CD4-positive, alpha-beta T cell (primary cell): ENCODE measurements around the gene TBL1X. TPM values are rescaled to one million over a fixed set of nuclear protein-coding genes. Genes with fewer than 3 reads are reported as not detected.

ENCODE experiments used
- ATAC-seq: fragments of 200-7000 bp; cut with Tn5 transposase; one replicate; pipeline ENCODE4 v1.10.0; 2022; ENCODE audit warnings: mild to moderate bottlenecking; ENCODE audit not compliant: poor library complexity
- CTCF ChIA-PET: fragments of 350-600 bp; sonication (Branson Sonifier 250); formaldehyde crosslinking; loops from one replicate; lab custom pipeline; 2021; ENCODE audit warnings: antibody characterized with exemption, inconsistent platforms; lab: Charles Lee
- POLR2A ChIA-PET: fragments of 350-600 bp; sonication (Branson Sonifier 250); formaldehyde crosslinking; loops from one replicate; lab custom pipeline; 2021; ENCODE audit warnings: antibody characterized with exemption, inconsistent platforms; lab: Charles Lee
- DNase-seq, 14 experiments: peaks; one replicate each; pipeline ENCODE4 v3.0.0-alpha.2; 2013 to 2020; ENCODE audit warnings: mixed read lengths in 2 of 14
- H3K27ac ChIP-seq, 2 donors: one replicate each; pipeline versions ENCODE4 v1.5.1 to v1.7.0; 2013; ENCODE audit warnings: low read length in 2 of 2, low read depth in 1 of 2, mild to moderate bottlenecking in 1 of 2
- H3K27me3 ChIP-seq, 2 experiments: 1 replicate in 1 of 2; 2 replicates in 1 of 2; pipeline versions ENCODE4 v1.6.1 to v1.7.0; 2013; ENCODE audit warnings: low read length in 2 of 2, control low read depth in 1 of 2, mild to moderate bottlenecking in 1 of 2, moderate library complexity in 1 of 2; ENCODE audit not compliant: insufficient read depth in 2 of 2, control insufficient read depth in 1 of 2
- H3K36me3 ChIP-seq: one replicate; pipeline ENCODE4 v1.6.1; 2013; ENCODE audit warnings: low read length, control low read depth; ENCODE audit not compliant: insufficient read depth
- H3K4me1 ChIP-seq: one replicate; pipeline ENCODE4 v1.6.1; 2013; ENCODE audit warnings: low read length, control low read depth; ENCODE audit not compliant: insufficient read depth
- H3K4me3 ChIP-seq: one replicate; pipeline ENCODE4 v1.5.1; 2013; ENCODE audit warnings: mild to moderate bottlenecking, low read length, moderate library complexity
- H3K9me3 ChIP-seq, 2 experiments: 1 replicate in 1 of 2; 2 replicates in 1 of 2; pipeline versions ENCODE4 v1.6.1 to v1.7.0; 2013; ENCODE audit warnings: low read length in 2 of 2, mild to moderate bottlenecking in 2 of 2, control low read depth in 1 of 2, moderate library complexity in 1 of 2; ENCODE audit not compliant: control insufficient read depth in 1 of 2, insufficient read depth in 1 of 2
- H3K27ac Mint-ChIP-seq: one replicate; pipeline ENCODE4 v1.8.0; 2020; ENCODE audit warnings: mixed read lengths
- H3K27me3 Mint-ChIP-seq: one replicate; pipeline ENCODE4 v1.8.0; 2021; ENCODE audit warnings: mixed read lengths
- H3K36me3 Mint-ChIP-seq: one replicate; pipeline ENCODE4 v1.8.0; 2021; ENCODE audit warnings: low read depth, mixed read lengths
- H3K4me1 Mint-ChIP-seq: one replicate; pipeline ENCODE4 v1.8.0; 2021; ENCODE audit warnings: low read depth, mixed read lengths
- H3K4me3 Mint-ChIP-seq: one replicate; pipeline ENCODE4 v1.8.0; 2020; ENCODE audit warnings: mild to moderate bottlenecking, mixed read lengths
- H3K9me3 Mint-ChIP-seq: one replicate; pipeline ENCODE4 v1.8.0; 2020; ENCODE audit warnings: mixed read lengths
- CTCF ChIP-seq: fragments of 200-600 bp; IDR thresholded peaks from one replicate; pipeline ENCODE4 v1.8.0; 2022; ENCODE audit warnings: antibody characterized with exemption, mild to moderate bottlenecking
- intact Hi-C, 2 experiments: fragments of 100-400 bp; cut with DNase I in 1 of 2; cut with micrococcal nuclease in 1 of 2; formaldehyde crosslinking; loops; one replicate each; pipeline versions ENCODE4 v1.15.1 to v1.9.0; 2023 to 2025; cut with DNase I, micrococcal nuclease
- total RNA-seq, 174 experiments: library from RNA in 2 of 174; stranded (reverse) in 2 of 174; gene quantifications; one replicate each; pipeline ENCODE4 v1.2.3 and lab custom pipeline; 2021 to 2026

The TBL1X gene
- total RNA-seq, 2 experiments from 2014 or later: 17.4 to 19.2 TPM

DNA sequence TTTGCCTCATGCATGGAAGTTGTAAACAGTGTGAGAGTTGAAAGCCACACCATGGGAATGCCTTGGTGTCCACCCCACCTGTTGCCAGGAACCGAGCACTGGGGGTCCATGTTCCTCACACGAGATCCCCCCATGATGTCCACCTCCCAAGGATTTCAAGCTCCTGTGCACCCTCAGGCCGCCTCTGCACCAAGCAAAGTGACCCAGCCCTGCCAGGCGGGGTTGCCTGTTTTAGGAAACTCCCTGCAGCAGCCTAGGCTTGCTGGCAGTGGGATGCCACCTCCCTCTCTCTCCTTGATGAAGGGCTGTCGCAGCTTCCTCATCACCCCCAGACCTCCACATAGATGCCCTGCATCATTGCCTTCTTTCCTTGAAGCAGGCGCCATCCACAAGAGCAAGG, 218.0 kb downstream of the TBL1X start:
- H3K4me3 Mint-ChIP-seq: no peak overlapping the region
- ChIA-PET CTCF (no interaction called here), POLR2A (no interaction called here)
- no peaks in the 10 kb centered on the region for H3K27me3 Mint-ChIP-seq
- H3K36me3 Mint-ChIP-seq: peaks cover 55% of the 10 kb centered on the region
- H3K27me3 ChIP-seq: no peaks in the 10 kb centered on the region
- H3K27ac ChIP-seq: no peak overlapping the region
- H3K9me3 ChIP-seq: no peaks in the 10 kb centered on the region
- TF ChIP-seq CTCF: no peak
- H3K36me3 ChIP-seq: peaks cover 11% of the 10 kb centered on the region
- DNase-seq (no peak), ATAC-seq (no peak)
- H3K4me1 Mint-ChIP-seq: peaks cover 4% of the 10 kb centered on the region
- no peaks in the 10 kb centered on the region for H3K9me3 Mint-ChIP-seq
- intact Hi-C loops: no loop called here
- H3K4me3 ChIP-seq: no peak overlapping the region
- H3K4me1 ChIP-seq: no peaks in the 10 kb centered on the region
- no peak overlapping the region for H3K27ac Mint-ChIP-seq

DNA sequence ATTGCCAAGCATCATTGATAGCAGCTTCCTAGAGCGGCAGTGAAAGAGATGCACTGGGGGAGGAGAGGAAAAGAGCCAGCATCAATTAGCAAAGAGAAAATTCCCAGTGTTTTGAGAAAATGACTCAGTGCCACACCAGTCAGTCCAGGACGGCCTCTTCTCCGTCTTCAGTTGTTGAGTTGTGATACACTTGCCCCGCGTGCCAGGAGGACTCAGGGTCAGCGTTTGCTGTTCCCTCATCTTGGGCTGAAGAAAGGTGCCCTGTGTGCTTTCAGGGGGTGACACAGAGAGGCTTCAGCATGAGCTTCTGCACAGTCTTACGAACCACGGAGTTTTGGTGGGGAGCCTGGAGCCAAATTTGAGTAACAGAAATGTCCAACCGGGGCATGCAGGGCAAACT, 218.5 kb downstream of the TBL1X start:
- H3K4me3 Mint-ChIP-seq: no peak overlapping the region
- intact Hi-C loops: no loop called here
- no peaks in the 10 kb centered on the region for H3K27me3 Mint-ChIP-seq
- no peak for ATAC-seq
- DNase-seq: no peak
- Histone ChIP-seq H3K4me1 (no peaks in the 10 kb centered on the region), H3K27ac (no peak overlapping the region), H3K4me3 (no peak overlapping the region), H3K36me3 (peaks cover 13% of the 10 kb centered on the region), H3K27me3 (no peaks in the 10 kb centered on the region), H3K9me3 (no peaks in the 10 kb centered on the region)
- ChIA-PET POLR2A (no interaction called here), CTCF (no interaction called here)
- peaks cover 51% of the 10 kb centered on the region for H3K36me3 Mint-ChIP-seq
- H3K9me3 Mint-ChIP-seq: no peaks in the 10 kb centered on the region
- no peaks in the 10 kb centered on the region for H3K4me1 Mint-ChIP-seq
- H3K27ac Mint-ChIP-seq: no peak overlapping the region
- TF ChIP-seq CTCF: no peak

- intact Hi-C loops: no loop called here
- DNase-seq: no peak
- no peak for ATAC-seq
- Histone ChIP-seq H3K4me1 (no peaks in the 10 kb centered on the region), H3K27me3 (no peaks in the 10 kb centered on the region), H3K4me3 (no peak overlapping the region), H3K27ac (no peak overlapping the region), H3K9me3 (no peaks in the 10 kb centered on the region), H3K36me3 (peaks cover 29% of the 10 kb centered on the region)
- peaks cover 59% of the 10 kb centered on the region for H3K36me3 Mint-ChIP-seq
- H3K27me3 Mint-ChIP-seq: no peaks in the 10 kb centered on the region
- H3K9me3 Mint-ChIP-seq: no peaks in the 10 kb centered on the region
- no peak overlapping the region for H3K27ac Mint-ChIP-seq
- H3K4me3 Mint-ChIP-seq: no peak overlapping the region
- no peak for TF ChIP-seq CTCF
- no peaks in the 10 kb centered on the region for H3K4me1 Mint-ChIP-seq
- POLR2A ChIA-PET: no interaction called here
- CTCF ChIA-PET: no interaction called here
These were observed 223.0 kb downstream of the TBL1X start for GRCh38 chrX:9687899-9688298.
